Dendritic cell treated with granulocyte-macrophage colony-stimulating factor and Interleukin-4, amounts not matched to agents 40 ng/mL and 50 ng/mL, for 4 days (primary cell): Measurements from ENCODE around the gene HSF4.

Experiments used
- H3K27ac Mint-ChIP-seq: one replicate; pipeline ENCODE4 v1.8.0; 2022; ENCODE audit warnings: mild to moderate bottlenecking, mixed read lengths
- H3K27me3 Mint-ChIP-seq: one replicate; pipeline ENCODE4 v1.8.0; 2022; ENCODE audit warnings: mild to moderate bottlenecking, mixed read lengths
- H3K36me3 Mint-ChIP-seq: one replicate; pipeline ENCODE4 v1.8.0; 2022; ENCODE audit warnings: low read depth, mixed read lengths
- H3K4me1 Mint-ChIP-seq: one replicate; pipeline ENCODE4 v1.8.0; 2022; ENCODE audit warnings: low read depth, mixed read lengths
- H3K4me3 Mint-ChIP-seq: one replicate; pipeline ENCODE4 v1.8.0; 2022; ENCODE audit warnings: mild to moderate bottlenecking, moderate library complexity, mixed read lengths
- H3K9me3 Mint-ChIP-seq: one replicate; pipeline ENCODE4 v1.8.0; 2022; ENCODE audit warnings: mixed read lengths
- intact Hi-C: fragments of 100-400 bp; cut with micrococcal nuclease; formaldehyde crosslinking; loops from one replicate; pipeline ENCODE4 v1.15.0; 2022

HSF4 gene

DNA sequence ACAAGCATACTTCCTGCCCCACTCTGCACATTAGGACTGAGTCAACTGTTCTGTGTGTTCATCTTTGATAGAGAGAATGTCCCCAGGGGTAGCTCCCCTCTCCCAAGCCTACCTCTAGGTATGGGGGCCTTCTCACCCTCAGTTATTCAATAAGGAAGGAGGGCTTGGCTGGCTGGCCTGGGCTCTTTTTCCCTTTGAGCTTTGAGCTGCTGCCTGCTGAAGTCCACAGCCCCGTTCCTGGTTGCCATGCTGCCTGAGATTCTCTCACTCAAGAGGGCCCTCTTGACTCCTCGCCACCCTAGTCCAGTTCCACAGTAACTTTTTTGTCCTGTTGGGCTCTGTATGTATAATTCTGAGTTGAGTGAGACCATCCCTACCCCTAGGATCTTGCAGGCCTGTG, 18.8 kb upstream of the HSF4 start:
- Mint-ChIP-seq H3K36me3 (peaks cover 90% of the 10 kb centered on the region), H3K4me1 (no peaks in the 10 kb centered on the region)

DNA sequence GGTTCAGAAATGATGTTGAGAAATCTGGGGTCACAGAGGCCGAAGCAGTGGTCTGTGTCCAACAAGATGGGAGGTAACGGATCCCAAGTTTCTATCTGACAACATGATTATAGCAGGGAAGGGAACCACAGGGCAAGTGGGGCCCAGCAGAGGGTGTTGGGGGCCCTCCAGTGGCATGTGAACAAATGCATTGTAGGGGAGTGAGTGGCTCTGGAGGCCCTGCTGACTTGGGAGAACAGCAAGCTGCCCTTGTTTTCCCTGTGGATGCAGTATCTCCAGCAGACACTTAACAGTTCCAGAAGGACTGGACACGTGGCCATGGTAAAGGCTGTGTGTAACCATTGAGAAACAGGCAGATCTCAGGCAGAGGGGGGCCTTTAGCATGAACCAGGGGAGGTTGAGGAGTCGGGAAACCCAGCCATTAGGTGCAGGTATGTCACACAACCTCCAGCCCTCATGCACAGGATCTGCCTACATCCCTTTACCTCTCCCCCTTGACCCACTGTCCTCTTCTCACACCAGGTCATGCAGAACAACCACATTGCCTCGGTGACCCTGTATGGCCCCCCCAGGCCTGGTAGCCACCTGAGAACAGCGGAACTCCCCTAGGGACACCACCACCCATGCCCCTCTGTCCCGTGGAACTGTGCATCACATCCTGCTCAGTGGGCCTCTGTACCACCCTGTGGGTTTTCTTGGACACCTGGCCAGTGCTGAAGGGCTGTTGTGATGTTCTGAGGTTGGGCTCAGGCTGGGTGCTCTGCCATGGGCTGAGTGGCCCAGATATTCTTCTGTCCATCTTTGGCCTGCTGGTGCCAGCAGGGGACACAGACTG, 17.8 kb upstream of the HSF4 start:
- Mint-ChIP-seq H3K27me3 (peaks cover 35% of the 10 kb centered on the region), H3K36me3 (peaks cover 80% of the 10 kb centered on the region), H3K9me3 (no peaks in the 10 kb centered on the region), H3K4me3 (no peak overlapping the region), H3K27ac (no peak overlapping the region), H3K4me1 (no peaks in the 10 kb centered on the region)
- intact Hi-C loops = no loop called here

More for the DNA sequence above, 18.8 kb upstream of the HSF4 start:
- Mint-ChIP-seq H3K27me3 (peaks cover 25% of the 10 kb centered on the region), H3K4me3 (no peak overlapping the region), H3K27ac (no peak overlapping the region), H3K9me3 (no peaks in the 10 kb centered on the region)
- intact Hi-C loops = no loop called here

DNA sequence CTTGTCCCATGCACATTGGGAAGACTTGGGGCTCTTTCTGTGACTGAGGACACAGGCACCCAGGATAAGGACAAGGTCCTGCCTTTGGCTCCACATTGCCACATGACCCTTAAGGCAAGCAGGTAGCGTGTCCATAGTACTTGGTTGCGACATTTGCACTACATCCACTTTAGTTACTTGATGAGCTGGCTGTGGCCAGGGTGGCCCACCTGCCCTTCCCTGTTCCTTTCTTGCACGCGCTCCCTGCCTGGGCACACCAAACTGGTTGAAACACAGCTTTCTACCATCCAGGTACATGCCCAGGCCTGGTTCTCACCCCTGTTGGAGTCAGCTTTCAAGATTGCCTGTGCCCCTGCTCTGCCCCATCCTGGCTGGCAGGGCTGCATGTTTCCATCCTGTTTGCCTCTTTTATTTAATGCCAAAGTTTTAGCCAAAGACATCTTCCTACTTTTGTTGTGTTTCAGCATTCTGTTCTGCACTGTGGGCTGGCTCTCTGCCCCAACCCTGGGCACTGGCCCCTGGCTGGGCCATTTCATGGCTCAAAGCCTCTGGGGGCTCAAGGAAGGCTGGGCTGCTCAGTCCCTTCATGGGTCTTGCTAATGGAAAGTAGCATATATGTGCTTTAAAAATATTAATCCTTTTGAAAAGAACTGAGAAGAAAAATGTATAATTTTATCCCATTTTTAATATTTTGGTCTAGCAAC, 17.0 kb upstream of the HSF4 start:
- Mint-ChIP-seq H3K4me3 (no peak overlapping the region), H3K36me3 (peaks cover 71% of the 10 kb centered on the region), H3K27me3 (peaks cover 43% of the 10 kb centered on the region), H3K27ac (no peak overlapping the region), H3K4me1 (peaks cover under 1% of the 10 kb centered on the region), H3K9me3 (no peaks in the 10 kb centered on the region)
- intact Hi-C loops = no loop called here

DNA sequence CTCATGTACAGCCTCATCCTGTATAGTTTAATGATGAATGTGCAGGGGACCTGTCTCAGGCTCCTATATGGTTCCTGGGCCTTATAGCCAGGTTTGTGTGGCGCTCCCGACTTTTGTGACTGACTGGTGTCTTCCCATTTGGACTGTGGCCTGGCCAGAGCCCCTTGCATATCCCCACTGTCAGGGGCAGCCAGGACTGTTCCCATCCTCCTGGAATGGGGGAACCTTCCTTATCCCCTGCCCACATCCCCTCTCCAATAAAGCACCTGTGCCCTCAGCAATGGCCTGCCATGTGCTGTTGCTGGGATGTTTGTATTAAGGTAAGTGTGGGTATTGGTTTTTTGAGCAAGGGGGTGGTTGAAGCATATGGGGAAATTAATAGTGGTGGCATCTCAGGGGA, 16.3 kb upstream of the HSF4 start:
- no peak overlapping the region for H3K27ac Mint-ChIP-seq
- H3K4me3 Mint-ChIP-seq = no peak overlapping the region
- intact Hi-C loops = no loop called here
- H3K36me3 Mint-ChIP-seq = peaks cover 69% of the 10 kb centered on the region
- H3K4me1 Mint-ChIP-seq = peaks cover 7% of the 10 kb centered on the region
- peaks cover 49% of the 10 kb centered on the region for H3K27me3 Mint-ChIP-seq
- H3K9me3 Mint-ChIP-seq = no peaks in the 10 kb centered on the region

DNA sequence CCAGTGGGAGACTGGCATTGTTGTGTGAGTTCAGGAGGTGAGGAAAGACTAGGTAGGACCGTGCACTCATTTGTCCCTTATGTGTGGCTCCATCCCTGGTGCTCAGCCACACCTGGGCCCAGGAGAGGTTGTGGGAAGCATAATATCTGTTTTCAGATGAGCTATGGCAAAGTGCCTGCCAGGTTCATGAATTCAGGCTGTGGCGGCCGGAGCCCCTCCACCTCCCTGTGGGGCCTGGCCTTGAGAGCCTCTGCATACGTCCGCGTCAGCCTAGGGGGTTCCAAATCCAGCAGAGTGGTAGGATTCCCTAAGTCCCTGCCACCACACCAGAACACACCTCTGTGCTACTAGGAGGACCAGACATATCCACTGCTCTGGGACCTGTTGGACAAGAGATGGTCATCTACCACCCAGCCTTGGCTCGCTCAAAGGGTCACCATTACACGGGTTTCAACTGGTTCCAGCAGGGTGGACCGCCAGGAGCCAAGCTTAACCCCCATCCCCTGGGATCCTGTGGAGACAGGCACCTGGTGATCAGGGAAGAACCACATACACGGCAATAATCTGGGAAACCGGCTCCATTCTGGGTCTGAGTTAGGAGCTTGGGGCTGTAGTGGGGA, 15.8 kb upstream of the HSF4 start:
- H3K4me1 Mint-ChIP-seq = peaks cover 9% of the 10 kb centered on the region
- H3K36me3 Mint-ChIP-seq = peaks cover 68% of the 10 kb centered on the region
- no peak overlapping the region for H3K4me3 Mint-ChIP-seq
- intact Hi-C loops = no loop called here
- H3K9me3 Mint-ChIP-seq = no peaks in the 10 kb centered on the region
- peaks cover 53% of the 10 kb centered on the region for H3K27me3 Mint-ChIP-seq
- H3K27ac Mint-ChIP-seq = no peak overlapping the region

DNA sequence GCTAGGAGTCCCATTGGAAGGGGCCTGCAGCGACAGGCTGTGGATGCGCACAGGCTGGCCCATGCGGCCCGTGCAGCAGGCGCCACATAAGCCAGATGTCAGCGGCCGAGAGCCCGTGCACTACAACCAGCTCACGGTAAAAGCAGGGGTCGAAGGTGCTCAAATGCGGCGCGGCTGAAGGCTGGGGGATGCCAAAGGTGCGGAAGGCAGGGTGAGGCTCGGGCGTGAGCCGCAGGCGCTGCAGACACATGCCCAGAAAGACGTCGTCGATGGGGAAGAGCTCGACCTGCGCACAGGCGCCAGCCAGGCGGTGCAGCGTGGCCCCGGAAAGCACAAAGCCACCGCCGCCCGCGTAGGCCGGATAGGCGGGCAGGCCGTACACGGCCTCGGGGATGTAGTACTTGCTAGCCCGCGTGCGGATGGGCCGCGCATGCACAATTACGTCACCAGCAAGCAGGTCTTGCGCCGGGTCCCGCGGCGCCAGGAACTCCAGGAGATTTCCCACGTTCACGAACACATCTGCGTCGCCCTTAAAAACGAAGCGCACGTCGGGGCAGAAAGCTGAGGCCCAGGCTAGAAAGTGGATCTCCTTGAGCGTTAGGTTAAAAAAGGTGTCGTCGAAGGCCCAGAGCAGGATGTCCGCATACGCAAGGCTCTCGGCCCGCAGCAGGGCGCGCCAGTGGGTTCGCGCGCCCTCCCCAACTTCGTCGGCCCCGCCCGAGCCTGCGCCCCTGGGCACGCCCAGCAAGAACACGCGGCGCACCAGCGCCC, 15.1 kb upstream of the HSF4 start:
- Mint-ChIP-seq H3K9me3 (no peaks in the 10 kb centered on the region), H3K4me1 (peaks cover 9% of the 10 kb centered on the region), H3K27me3 (peaks cover 60% of the 10 kb centered on the region), H3K36me3 (peaks cover 68% of the 10 kb centered on the region), H3K4me3 (no peak overlapping the region), H3K27ac (no peak overlapping the region)
- intact Hi-C loops = loop anchor here (10.0 kb wide), 1 partner anchor 45 kb away; the partner anchor contains the start of gene PHAF1

DNA sequence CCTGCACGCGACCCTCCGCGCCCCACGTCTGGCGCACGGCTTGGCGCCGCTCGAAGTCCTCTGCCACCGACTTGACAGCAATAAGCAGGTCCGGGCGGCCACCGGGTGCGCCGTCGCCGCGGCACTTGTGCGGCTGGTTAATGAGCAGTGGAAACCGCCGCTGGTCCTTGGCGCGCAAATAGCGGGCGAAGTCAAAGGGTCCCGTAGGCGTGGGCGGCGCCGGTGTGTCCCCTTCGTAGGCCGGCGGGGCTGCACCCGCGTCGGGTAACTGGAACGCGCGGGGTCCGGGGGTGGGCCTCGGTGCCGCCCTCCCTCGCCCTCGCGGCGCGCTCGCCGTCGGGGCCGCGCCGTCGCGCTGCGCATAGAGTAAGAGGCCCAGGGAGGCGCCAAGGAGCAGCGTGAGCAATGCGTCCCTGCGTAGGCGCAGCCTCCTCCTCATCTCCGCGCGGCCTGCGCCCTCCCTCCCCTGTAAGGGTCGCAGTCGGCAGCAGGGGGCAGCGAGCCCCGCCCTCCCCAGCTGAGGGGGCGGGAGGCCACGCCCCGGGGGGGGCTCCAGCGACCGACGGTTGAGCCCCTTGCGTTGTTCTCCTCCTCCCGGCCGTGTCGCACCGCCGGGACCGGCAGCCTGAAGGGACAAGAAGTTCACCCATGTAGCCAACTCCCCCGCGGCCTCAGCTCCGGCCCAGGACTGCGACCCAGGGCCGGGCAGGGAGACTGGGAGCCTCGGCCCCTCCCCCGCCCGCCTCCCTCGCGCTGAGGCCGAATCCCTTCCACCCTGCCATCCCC, 14.3 kb upstream of the HSF4 start:
- Mint-ChIP-seq H3K9me3 (no peaks in the 10 kb centered on the region), H3K27me3 (peaks cover 67% of the 10 kb centered on the region), H3K4me1 (peaks cover 12% of the 10 kb centered on the region), H3K4me3 (peak overlapping the region; percentile 65), H3K36me3 (peaks cover 65% of the 10 kb centered on the region), H3K27ac (no peak overlapping the region)
- intact Hi-C loops = loop anchor here (10.0 kb wide), 1 partner anchor 45 kb away; the partner anchor contains the start of gene PHAF1

DNA sequence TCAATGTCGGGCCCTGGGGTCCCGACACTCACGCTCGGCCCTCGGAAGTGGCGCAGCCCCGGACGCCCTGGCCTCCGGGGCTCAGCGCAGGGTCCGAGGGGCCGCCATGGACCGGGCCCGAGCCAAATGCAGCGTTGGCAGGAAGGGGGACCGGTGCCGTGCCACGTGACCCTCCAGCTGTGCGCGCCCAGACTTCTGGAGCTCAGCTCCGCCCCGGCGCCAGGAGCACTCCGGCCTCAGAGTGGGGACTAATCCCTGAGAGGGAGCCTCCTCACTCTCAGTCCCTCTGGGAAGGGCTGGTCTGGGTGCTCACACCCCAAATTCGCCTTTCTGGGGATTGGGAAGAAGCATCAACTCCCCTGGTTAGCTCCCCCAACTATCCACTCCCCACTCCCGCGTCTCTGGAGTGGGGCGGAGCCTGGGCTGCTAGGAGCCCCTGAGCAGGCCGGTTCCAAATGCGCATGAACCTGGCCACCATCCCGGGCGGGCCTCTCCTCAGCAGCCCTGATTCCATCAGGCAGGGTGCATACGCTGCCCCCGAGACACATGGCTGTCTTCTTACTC, 13.6 kb upstream of the HSF4 start, which contains the start of gene B3GNT9:
B3GNT9 (minus strand) TSS at position 166 of the 564 bp plus-strand sequence. CDS start 513 bp downstream, outside the sequence.
- Mint-ChIP-seq H3K27me3 (peaks cover 74% of the 10 kb centered on the region), H3K4me3 (peak within 1 kb of the TSS; percentile 65), H3K4me1 (peaks cover 19% of the 10 kb centered on the region), H3K36me3 (peaks cover 64% of the 10 kb centered on the region), H3K9me3 (no peaks in the 10 kb centered on the region), H3K27ac (no peak within 1 kb of the TSS)
- intact Hi-C loops = loop anchor here (10.0 kb wide), 1 partner anchor 46 kb away; the partner anchor contains the start of gene PHAF1

DNA sequence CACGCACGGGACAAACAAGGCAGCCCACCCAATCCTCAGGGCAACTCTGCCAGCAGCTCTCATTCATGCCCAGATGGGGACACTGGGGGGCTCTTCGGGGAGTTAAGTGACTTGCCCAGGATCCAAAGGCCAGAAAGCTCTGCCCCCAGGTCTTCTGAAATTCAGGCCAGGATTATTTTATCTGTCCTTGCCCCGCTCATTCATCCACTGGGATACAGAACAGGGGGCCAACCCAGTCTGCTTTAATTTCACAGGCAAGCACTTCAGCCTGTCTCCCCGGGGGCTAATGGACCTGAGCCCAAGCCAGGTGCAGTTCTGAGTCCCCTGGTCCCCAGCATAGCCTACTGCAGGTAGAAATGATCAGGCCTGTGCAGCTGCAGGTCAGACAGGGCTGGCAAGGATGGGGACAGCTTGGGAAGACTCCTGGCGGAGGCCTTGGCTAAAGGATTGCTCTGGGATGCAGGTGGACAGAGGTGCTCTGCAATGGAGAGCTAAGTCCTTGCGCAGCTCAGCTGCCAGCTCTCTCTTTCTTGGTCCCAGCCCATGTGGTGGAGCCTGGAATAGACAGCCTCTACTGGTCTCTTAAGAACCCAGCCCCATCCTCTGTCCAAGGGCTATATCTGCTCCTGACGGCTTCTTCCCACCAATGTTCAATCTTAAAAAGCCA, 13.0 kb upstream of the HSF4 start:
- Mint-ChIP-seq H3K27me3 (peaks cover 79% of the 10 kb centered on the region), H3K4me1 (peaks cover 25% of the 10 kb centered on the region), H3K9me3 (no peaks in the 10 kb centered on the region), H3K27ac (no peak overlapping the region), H3K4me3 (no peak overlapping the region), H3K36me3 (peaks cover 63% of the 10 kb centered on the region)
- intact Hi-C loops = loop anchor here (10.0 kb wide), 1 partner anchor 47 kb away; the partner anchor contains the start of gene PHAF1

DNA sequence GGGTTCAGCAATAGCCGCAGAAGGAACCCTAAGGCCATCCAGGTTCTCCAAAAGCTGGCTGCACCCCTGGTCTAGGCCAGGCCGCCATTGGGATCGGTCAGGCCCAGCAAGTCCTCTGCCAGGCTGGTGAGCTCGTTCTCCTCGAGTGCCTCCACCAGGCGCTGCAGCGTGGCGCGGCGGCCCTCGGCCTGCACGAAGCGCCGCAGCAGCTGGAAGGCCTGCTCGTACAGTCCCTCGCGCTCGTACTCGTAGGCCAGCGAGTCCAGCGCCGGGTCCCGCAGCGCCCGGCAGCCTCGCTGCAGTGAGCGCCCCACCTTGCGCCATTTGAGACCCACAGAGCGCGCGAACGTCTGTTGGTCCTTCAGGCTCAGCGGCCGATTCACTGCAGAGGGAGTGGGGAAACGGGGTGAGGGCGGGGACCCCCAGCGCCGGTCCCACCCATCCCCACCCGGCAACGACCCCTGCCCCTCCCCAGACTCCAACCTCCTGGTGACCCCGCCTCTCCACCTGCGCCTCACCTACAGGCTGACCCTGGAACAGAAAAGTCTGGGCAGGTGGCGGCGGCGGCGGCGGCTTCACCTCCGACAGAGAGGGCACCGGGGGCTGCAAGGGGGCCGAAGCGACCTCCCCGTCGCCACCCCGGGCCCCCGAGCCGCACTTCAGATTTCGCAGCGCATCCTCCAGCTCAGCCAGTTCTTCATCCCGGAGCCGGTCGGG, 9.8 kb upstream of the HSF4 start:
- Mint-ChIP-seq H3K9me3 (no peaks in the 10 kb centered on the region), H3K36me3 (peaks cover 52% of the 10 kb centered on the region), H3K27me3 (peaks cover 66% of the 10 kb centered on the region), H3K4me3 (peak overlapping the region; percentile 76), H3K27ac (peak overlapping the region; percentile 55), H3K4me1 (peaks cover 52% of the 10 kb centered on the region)
- intact Hi-C loops = loop anchor here (1.0 to 10.0 kb wide), 4 partner anchors 50 to 200 kb away; partner anchors contain the start of gene PHAF1

DNA sequence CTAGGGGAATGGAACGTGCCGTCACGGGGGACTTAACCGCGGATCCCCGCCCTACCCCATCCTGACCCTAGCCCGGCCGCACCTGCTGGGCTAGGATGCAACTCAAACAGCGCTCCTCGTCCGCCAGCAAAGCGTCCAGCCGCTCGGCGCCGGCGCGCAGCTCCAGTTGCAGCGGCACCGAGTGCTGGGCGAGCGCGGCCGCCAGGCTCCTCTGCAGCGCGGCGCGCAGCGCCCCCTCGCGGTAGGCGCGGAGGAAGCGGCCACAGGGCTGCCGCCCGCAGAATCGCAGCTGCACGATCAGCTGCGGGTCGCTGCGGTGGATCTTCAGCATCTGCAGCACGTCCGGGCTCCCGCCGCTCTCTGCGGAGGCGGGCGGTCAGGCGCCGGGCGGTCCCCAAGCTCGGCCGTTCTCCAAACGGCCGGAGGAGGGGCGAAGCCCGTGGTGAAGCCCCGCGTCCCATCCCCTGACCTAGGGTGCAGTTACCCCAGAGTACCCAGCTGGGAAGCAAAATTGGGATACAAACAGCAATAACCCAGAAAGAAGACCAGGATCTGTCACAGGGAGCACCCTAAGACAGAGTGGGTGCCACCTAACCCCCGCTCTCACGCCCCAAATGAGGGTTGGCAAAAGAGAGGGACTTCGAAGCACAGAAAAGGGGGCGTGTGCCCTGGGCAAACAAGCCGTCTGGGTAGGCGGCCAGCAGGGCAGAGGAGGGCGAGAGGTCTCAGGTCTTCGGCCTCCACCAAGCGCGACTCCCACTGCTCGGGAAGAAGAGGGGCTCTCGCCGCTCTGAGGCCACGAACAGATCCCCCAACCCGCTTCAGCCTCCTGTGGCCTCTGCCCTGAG, 9.0 kb upstream of the HSF4 start:
- Mint-ChIP-seq H3K27me3 (peaks cover 60% of the 10 kb centered on the region), H3K27ac (peak overlapping the region; percentile 55), H3K36me3 (peaks cover 57% of the 10 kb centered on the region), H3K4me1 (peaks cover 57% of the 10 kb centered on the region), H3K4me3 (peak overlapping the region; percentile 76), H3K9me3 (no peaks in the 10 kb centered on the region)
- intact Hi-C loops = loop anchor here (1.0 to 10.0 kb wide), 4 partner anchors 51 to 201 kb away; partner anchors contain the start of gene PHAF1
